GM12878 (cell line): ENCODE data around the gene ZMAT3. TPM values are rescaled to one million over a fixed set of nuclear protein-coding genes. Genes with fewer than 3 reads are reported as not detected.
A peak's percentile ranks its signal among the peaks of the same experiment; 100 is the strongest.

ENCODE experiments used
- BACH1 ChIP-seq: fragments of 450-650 bp; IDR thresholded peaks from 2 replicates; pipeline ENCODE4 v1.6.1; 2017; ENCODE audit warnings: mild to moderate bottlenecking, borderline replicate concordance
- NRF1 ChIP-seq: conservative IDR thresholded peaks from 2 replicates; pipeline ENCODE4 v1.6.1; 2011; ENCODE audit warnings: mild to moderate bottlenecking, low read depth, low read length, improper control_type of control experiment
- TARDBP ChIP-seq: IDR thresholded peaks from 2 replicates; pipeline ENCODE4 v1.6.1; 2016; ENCODE audit warnings: borderline replicate concordance
- TBL1XR1 ChIP-seq: IDR thresholded peaks from 2 replicates; pipeline ENCODE4 v1.6.1; 2012; ENCODE audit warnings: low read depth, low read length, improper control_type of control experiment
- TCF12 ChIP-seq: IDR thresholded peaks from 2 replicates; pipeline ENCODE4 v1.6.1; 2011; ENCODE audit warnings: low read depth, mild to moderate bottlenecking, low read length
- ZBTB33 ChIP-seq: fragments of 450-650 bp; IDR thresholded peaks from 2 replicates; pipeline ENCODE4 v1.6.1; 2017; ENCODE audit warnings: mild to moderate bottlenecking
- ZNF24 ChIP-seq: fragments of 450-650 bp; IDR thresholded peaks from 2 replicates; pipeline ENCODE4 v1.6.1; 2017; ENCODE audit warnings: antibody characterized with exemption, mild to moderate bottlenecking
- polyA plus RNA-seq, 11 experiments: library from polyadenylated mRNA; depleted of rRNA in 4 of 11; unstranded in 6 of 11; stranded (reverse) in 5 of 11; fragments of >200 nt; fragmentation: Nextera tagmentation in 4 of 11; fragmentation: Illumina TruSeq in 1 of 11; extraction: Ambion mirVana in 4 of 11; extraction: Trizol in 1 of 11; gene quantifications; 1 replicate in 1 of 11; 2 replicates in 10 of 11; pipeline versions ENCODE4 v1.2.1 to v1.2.3, GENCODE V29; 2011 to 2016; ENCODE audit warnings: inconsistent platforms in 2 of 11, missing spikeins in 2 of 11, low read depth in 1 of 11
- total RNA-seq, 4 experiments: library from RNA; depleted of rRNA in 3 of 4; stranded (reverse); fragments of >200 nt in 3 of 4; fragmentation: Illumina TruSeq in 1 of 4; extraction: Trizol in 1 of 4; gene quantifications; 2 replicates each; pipeline versions ENCODE4 v1.2.1 to v1.2.3, GENCODE V29; 2013 to 2021
- TF ChIP-seq, protein P1 (sequence below): IDR thresholded peaks from 2 replicates; pipeline ENCODE4 v1.6.1; 2012; ENCODE audit warnings: improper control_type of control experiment, low read depth, low read length; ENCODE audit not compliant: insufficient replicate concordance

Gene ZMAT3
- total and polyA plus RNA-seq, 10 of the 15 experiments (the other 5 are each of a cell fraction or from before 2014, with no cell fraction given), result 6.2 to 55.9 (median 25.8) TPM

- TF ChIP-seq, protein P1, sequence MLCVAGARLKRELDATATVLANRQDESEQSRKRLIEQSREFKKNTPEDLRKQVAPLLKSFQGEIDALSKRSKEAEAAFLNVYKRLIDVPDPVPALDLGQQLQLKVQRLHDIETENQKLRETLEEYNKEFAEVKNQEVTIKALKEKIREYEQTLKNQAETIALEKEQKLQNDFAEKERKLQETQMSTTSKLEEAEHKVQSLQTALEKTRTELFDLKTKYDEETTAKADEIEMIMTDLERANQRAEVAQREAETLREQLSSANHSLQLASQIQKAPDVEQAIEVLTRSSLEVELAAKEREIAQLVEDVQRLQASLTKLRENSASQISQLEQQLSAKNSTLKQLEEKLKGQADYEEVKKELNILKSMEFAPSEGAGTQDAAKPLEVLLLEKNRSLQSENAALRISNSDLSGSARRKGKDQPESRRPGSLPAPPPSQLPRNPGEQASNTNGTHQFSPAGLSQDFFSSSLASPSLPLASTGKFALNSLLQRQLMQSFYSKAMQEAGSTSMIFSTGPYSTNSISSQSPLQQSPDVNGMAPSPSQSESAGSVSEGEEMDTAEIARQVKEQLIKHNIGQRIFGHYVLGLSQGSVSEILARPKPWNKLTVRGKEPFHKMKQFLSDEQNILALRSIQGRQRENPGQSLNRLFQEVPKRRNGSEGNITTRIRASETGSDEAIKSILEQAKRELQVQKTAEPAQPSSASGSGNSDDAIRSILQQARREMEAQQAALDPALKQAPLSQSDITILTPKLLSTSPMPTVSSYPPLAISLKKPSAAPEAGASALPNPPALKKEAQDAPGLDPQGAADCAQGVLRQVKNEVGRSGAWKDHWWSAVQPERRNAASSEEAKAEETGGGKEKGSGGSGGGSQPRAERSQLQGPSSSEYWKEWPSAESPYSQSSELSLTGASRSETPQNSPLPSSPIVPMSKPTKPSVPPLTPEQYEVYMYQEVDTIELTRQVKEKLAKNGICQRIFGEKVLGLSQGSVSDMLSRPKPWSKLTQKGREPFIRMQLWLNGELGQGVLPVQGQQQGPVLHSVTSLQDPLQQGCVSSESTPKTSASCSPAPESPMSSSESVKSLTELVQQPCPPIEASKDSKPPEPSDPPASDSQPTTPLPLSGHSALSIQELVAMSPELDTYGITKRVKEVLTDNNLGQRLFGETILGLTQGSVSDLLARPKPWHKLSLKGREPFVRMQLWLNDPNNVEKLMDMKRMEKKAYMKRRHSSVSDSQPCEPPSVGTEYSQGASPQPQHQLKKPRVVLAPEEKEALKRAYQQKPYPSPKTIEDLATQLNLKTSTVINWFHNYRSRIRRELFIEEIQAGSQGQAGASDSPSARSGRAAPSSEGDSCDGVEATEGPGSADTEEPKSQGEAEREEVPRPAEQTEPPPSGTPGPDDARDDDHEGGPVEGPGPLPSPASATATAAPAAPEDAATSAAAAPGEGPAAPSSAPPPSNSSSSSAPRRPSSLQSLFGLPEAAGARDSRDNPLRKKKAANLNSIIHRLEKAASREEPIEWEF, result peak; percentile 95
- TF ChIP-seq TCF12 (peak; percentile 95), TBL1XR1 (0 out of 2 replicates have a peak, but pooled peaks have one; percentile 25), ZNF24 (0 out of 2 replicates have a peak, but pooled peaks have one; percentile 62), TARDBP (0 out of 2 replicates have a peak, but pooled peaks have one; percentile 30), NRF1 (no peak), ZBTB33 (no peak), BACH1 (peak; percentile 82)
Observed at GRCh38 chr3:179046497-179047353, 24.9 kb downstream of the ZMAT3 start (continued).
